ENCODE measurements around the gene ZNG1A. TPM values are rescaled to one million over a fixed set of nuclear protein-coding genes. Genes with fewer than 3 reads are reported as not detected.

The ZNG1A gene
- total and polyA plus RNA-seq, 9 of the 15 experiments (the other 6 are each of a cell fraction or from before 2014, with no cell fraction given) = 20.7 to 90.6 (median 41.7) TPM

GRCh38 chr9:224582-225520, 46.0 kb upstream of the ZNG1A start:
- Histone ChIP-seq H3K79me2 (ENCODE audit: control insufficient read depth, insufficient read depth, low read length) (peaks cover 18% of the 10 kb centered on the region), H3K36me3 (ENCODE audit: control insufficient read depth, insufficient read depth, low read length) (no peaks in the 10 kb centered on the region), H3K9ac (ENCODE audit: insufficient read depth in 1 of 2, low read depth in 2 of 2, low read length in 2 of 2) (peak overlapping the region; percentile 23 to 50; a peak in 3 of 4 replicates), H3K27ac (ENCODE audit: extremely low read depth, low read depth, low read length) (peak overlapping the region; percentile 51; the same call in 2 of the 3 replicates), H3K4me3 (no peak overlapping the region), H3K9me3 (replicated peaks; ENCODE audit: control insufficient read depth, insufficient read depth, low read depth, low read length) (no peaks in the 10 kb centered on the region), H4K20me1 (replicated peaks; ENCODE audit: control insufficient read depth, insufficient read depth, low read length) (no peaks in the 10 kb centered on the region), H3K27me3 (ENCODE audit: control insufficient read depth in 2 of 2, insufficient read depth in 2 of 2, low read length in 2 of 2) (no peaks in the 10 kb centered on the region), H3K9me1 (ENCODE audit: control insufficient read depth, insufficient read depth, low read length) (no peaks in the 10 kb centered on the region), H3K4me1 (replicated peaks in 1 of 2; ENCODE audit: control insufficient read depth in 2 of 2, insufficient read depth in 2 of 2, low read length in 2 of 2) (peaks cover 10 to 35% of the 10 kb centered on the region in 2 experiments), H2AFZ (ENCODE audit: low read depth, low read length) (peak overlapping the region; percentile 44), H3K4me2 (ENCODE audit: insufficient read depth, low read length) (peak overlapping the region; percentile 33)
- no TSS peak for BruUV-seq (replicated peaks)
- intact Hi-C loops (cut with micrococcal nuclease) = no loop called here
- ATAC-seq (peak; percentile 66), DNase-seq (ENCODE audit: extremely low read depth in 1 of 4, low spot score in 3 of 4) (peak in 1 of 4 experiments; percentile 14), FAIRE-seq (peak; percentile 46)
- 35% methylated on average over 3 of the region's 3 CpGs for WGBS (ENCODE audit: insufficient coverage, low coverage, missing lambda C conversion rate)
- ChIA-PET CTCF (ENCODE audit: low intra/inter-chr PET ratio) (no interaction called here), POLR2A (interaction anchor here (0.6 to 2.2 kb wide), 5 partner anchors 9 to 782 kb away, joined by 3 to 9 read pairs (median 4); partner anchors contain the start of gene DOCK8)
- in situ Hi-C loops (cut with MboI) = no loop called here
- TF ChIP-seq POLR2A (conservative IDR thresholded peaks at IDR 0.05) = no peak
- TF ChIP-seq HDGF (IDR thresholded peaks at IDR 0.05) = 0 out of 2 replicates have a peak, but pooled peaks have one; percentile 24
- TF ChIP-seq FOSL1 (tag; conservative IDR thresholded peaks at IDR 0.05) = peak; percentile 35; the same call in 1 of the 2 replicates
- TF ChIP-seq HMBOX1 (IDR thresholded peaks at IDR 0.05) = peak; percentile 66
- 0 out of 2 replicates have a peak, but pooled peaks have one; percentile 25 for TF ChIP-seq TAL1 (IDR thresholded peaks at IDR 0.05)
- no peak for TF ChIP-seq ZNF511 (CRISPR knock-in tag; IDR thresholded peaks at IDR 0.05)
- no peak for TF ChIP-seq ZNF124 (CRISPR knock-in tag; IDR thresholded peaks at IDR 0.05)
- no peak for TF ChIP-seq CEBPG (CRISPR knock-in tag; IDR thresholded peaks at IDR 0.05)
- no peak for TF ChIP-seq CEBPG (tag; conservative IDR thresholded peaks at IDR 0.05 in 1 of 2, IDR thresholded peaks at IDR 0.05 in 1 of 2)
- TF ChIP-seq SMARCE1 (IDR thresholded peaks at IDR 0.05) = no peak
- TF ChIP-seq RFX1 (IDR thresholded peaks at IDR 0.05) = peak; percentile 47
- TF ChIP-seq ADNP (tag; IDR thresholded peaks at IDR 0.05) = no peak
- no peak for TF ChIP-seq KDM1A (IDR thresholded peaks at IDR 0.05)
- peak; percentile 50 for TF ChIP-seq CBFA2T3 (IDR thresholded peaks at IDR 0.05)
- no peak for TF ChIP-seq ZNF121 (CRISPR knock-in tag; conservative IDR thresholded peaks at IDR 0.05)
